Measurements from ENCODE around the gene PKLR.

PKLR gene

GRCh38 chr1:155324717-155325602 is 23.7 kb upstream of the PKLR start:
- H3K4me3 ChIP-seq (ENCODE audit: low read depth, low read length) = peak overlapping the region; percentile 81
- H2AFZ ChIP-seq (ENCODE audit: low read length, unreplicated experiment) = peak overlapping the region; percentile 50
- peaks cover 29% of the 10 kb centered on the region for H3K4me1 ChIP-seq (ENCODE audit: control insufficient read depth, insufficient read depth, low read length, unreplicated experiment)
- peaks cover 7% of the 10 kb centered on the region; the same call in 1 of the 2 replicates for H3K36me3 ChIP-seq (ENCODE audit: insufficient read depth, low read length)
- no peaks in the 10 kb centered on the region for H3K27me3 ChIP-seq (ENCODE audit: insufficient read depth, low read length)
- peaks cover 41% of the 10 kb centered on the region for H3K79me2 ChIP-seq (ENCODE audit: control insufficient read depth, insufficient read depth, low read length, unreplicated experiment)
- H3K27ac ChIP-seq (ENCODE audit: low read depth, low read length) = peak overlapping the region; percentile 7; the same call in 1 of the 2 replicates

- peak overlapping the region; percentile 50 for H2AFZ ChIP-seq (ENCODE audit: low read length, unreplicated experiment)
- peaks cover 41% of the 10 kb centered on the region for H3K79me2 ChIP-seq (ENCODE audit: control insufficient read depth, insufficient read depth, low read length, unreplicated experiment)
- peak overlapping the region; percentile 81 for H3K4me3 ChIP-seq (ENCODE audit: low read depth, low read length)
- peak overlapping the region; percentile 89 for H3K27ac ChIP-seq (ENCODE audit: low read depth, low read length)
- H3K27me3 ChIP-seq (ENCODE audit: insufficient read depth, low read length) = no peaks in the 10 kb centered on the region
- H3K4me1 ChIP-seq (ENCODE audit: control insufficient read depth, insufficient read depth, low read length, unreplicated experiment) = peaks cover 29% of the 10 kb centered on the region
- H3K36me3 ChIP-seq (ENCODE audit: insufficient read depth, low read length) = peaks cover 13% of the 10 kb centered on the region; the same call in 1 of the 2 replicates
Observed at GRCh38 chr1:155324037-155324716, 22.9 kb upstream of the PKLR start.

- Histone ChIP-seq H3K36me3 (ENCODE audit: insufficient read depth, low read length) (peaks cover 16% of the 10 kb centered on the region; the same call in 1 of the 2 replicates), H3K79me2 (ENCODE audit: control insufficient read depth, insufficient read depth, low read length, unreplicated experiment) (peaks cover 41% of the 10 kb centered on the region), H2AFZ (ENCODE audit: low read length, unreplicated experiment) (peak overlapping the region; percentile 16), H3K27ac (ENCODE audit: low read depth, low read length) (peak overlapping the region; percentile 89), H3K27me3 (ENCODE audit: insufficient read depth, low read length) (no peaks in the 10 kb centered on the region), H3K4me3 (ENCODE audit: low read depth, low read length) (peak overlapping the region; percentile 81), H3K4me1 (ENCODE audit: control insufficient read depth, insufficient read depth, low read length, unreplicated experiment) (peaks cover 29% of the 10 kb centered on the region)
Observed at GRCh38 chr1:155323729-155324036, 22.4 kb upstream of the PKLR start.

- H3K36me3 ChIP-seq (ENCODE audit: insufficient read depth, low read length) = peaks cover 16% of the 10 kb centered on the region; the same call in 1 of the 2 replicates
- peak overlapping the region; percentile 81 for H3K4me3 ChIP-seq (ENCODE audit: low read depth, low read length)
- H3K27ac ChIP-seq (ENCODE audit: low read depth, low read length) = peak overlapping the region; percentile 89
- H3K79me2 ChIP-seq (ENCODE audit: control insufficient read depth, insufficient read depth, low read length, unreplicated experiment) = peaks cover 41% of the 10 kb centered on the region
- peaks cover 29% of the 10 kb centered on the region for H3K4me1 ChIP-seq (ENCODE audit: control insufficient read depth, insufficient read depth, low read length, unreplicated experiment)
- H3K27me3 ChIP-seq (ENCODE audit: insufficient read depth, low read length) = no peaks in the 10 kb centered on the region
- no peak overlapping the region for H2AFZ ChIP-seq (ENCODE audit: low read length, unreplicated experiment)
Observed at GRCh38 chr1:155322953-155323728, 21.9 kb upstream of the PKLR start.

GRCh38 chr1:155322571-155322952 is 21.3 kb upstream of the PKLR start:
- H3K27me3 ChIP-seq (ENCODE audit: insufficient read depth, low read length) = no peaks in the 10 kb centered on the region
- H3K79me2 ChIP-seq (ENCODE audit: control insufficient read depth, insufficient read depth, low read length, unreplicated experiment) = peaks cover 41% of the 10 kb centered on the region
- peaks cover 29% of the 10 kb centered on the region for H3K4me1 ChIP-seq (ENCODE audit: control insufficient read depth, insufficient read depth, low read length, unreplicated experiment)
- H3K4me3 ChIP-seq (ENCODE audit: low read depth, low read length) = peak overlapping the region; percentile 81
- peaks cover 16% of the 10 kb centered on the region; the same call in 1 of the 2 replicates for H3K36me3 ChIP-seq (ENCODE audit: insufficient read depth, low read length)
- H3K27ac ChIP-seq (ENCODE audit: low read depth, low read length) = peak overlapping the region; percentile 89
- no peak overlapping the region for H2AFZ ChIP-seq (ENCODE audit: low read length, unreplicated experiment)

GRCh38 chr1:155321639-155322503 is 20.6 kb upstream of the PKLR start:
- Histone ChIP-seq H3K4me1 (ENCODE audit: control insufficient read depth, insufficient read depth, low read length, unreplicated experiment) (peaks cover 29% of the 10 kb centered on the region), H3K36me3 (ENCODE audit: insufficient read depth, low read length) (peaks cover 9% of the 10 kb centered on the region; the same call in 1 of the 2 replicates), H3K79me2 (ENCODE audit: control insufficient read depth, insufficient read depth, low read length, unreplicated experiment) (peaks cover 37% of the 10 kb centered on the region), H3K27ac (ENCODE audit: low read depth, low read length) (peak overlapping the region; percentile 89), H3K4me3 (ENCODE audit: low read depth, low read length) (peak overlapping the region; percentile 81), H3K27me3 (ENCODE audit: insufficient read depth, low read length) (no peaks in the 10 kb centered on the region), H2AFZ (ENCODE audit: low read length, unreplicated experiment) (no peak overlapping the region)

- peaks cover 30% of the 10 kb centered on the region for H3K79me2 ChIP-seq (ENCODE audit: control insufficient read depth, insufficient read depth, low read length, unreplicated experiment)
Observed at GRCh38 chr1:155320661-155321617, 19.7 kb upstream of the PKLR start, which contains the start of gene RUSC1. TSS of gene RUSC1 (plus strand) at chr1:155320894. CDS start at chr1:155321774, 880 bp downstream.

GRCh38 chr1:155320252-155320651 is 19.0 kb upstream of the PKLR start:
- peaks cover 24% of the 10 kb centered on the region for H3K79me2 ChIP-seq (ENCODE audit: control insufficient read depth, insufficient read depth, low read length, unreplicated experiment)
- H3K4me3 ChIP-seq (ENCODE audit: low read depth, low read length) = peak overlapping the region; percentile 81
- peaks cover 9% of the 10 kb centered on the region; the same call in 1 of the 2 replicates for H3K36me3 ChIP-seq (ENCODE audit: insufficient read depth, low read length)
- no peaks in the 10 kb centered on the region for H3K27me3 ChIP-seq (ENCODE audit: insufficient read depth, low read length)
- H2AFZ ChIP-seq (ENCODE audit: low read length, unreplicated experiment) = no peak overlapping the region
- H3K27ac ChIP-seq (ENCODE audit: low read depth, low read length) = no peak overlapping the region
- peaks cover 24% of the 10 kb centered on the region for H3K4me1 ChIP-seq (ENCODE audit: control insufficient read depth, insufficient read depth, low read length, unreplicated experiment)

More at GRCh38 chr1:155320661-155321617, 19.7 kb upstream of the PKLR start, which contains the start of gene RUSC1:
- peaks cover 9% of the 10 kb centered on the region; the same call in 1 of the 2 replicates for H3K36me3 ChIP-seq (ENCODE audit: insufficient read depth, low read length)
- peaks cover 24% of the 10 kb centered on the region for H3K4me1 ChIP-seq (ENCODE audit: control insufficient read depth, insufficient read depth, low read length, unreplicated experiment)
- H3K4me3 ChIP-seq (ENCODE audit: low read depth, low read length) = peak within 1 kb of the TSS; percentile 81
- no peaks in the 10 kb centered on the region for H3K27me3 ChIP-seq (ENCODE audit: insufficient read depth, low read length)
- no peak within 1 kb of the TSS for H2AFZ ChIP-seq (ENCODE audit: low read length, unreplicated experiment)
- no peak within 1 kb of the TSS for H3K27ac ChIP-seq (ENCODE audit: low read depth, low read length)

- Histone ChIP-seq H3K27me3 (ENCODE audit: insufficient read depth, low read length) (no peaks in the 10 kb centered on the region), H3K4me1 (ENCODE audit: control insufficient read depth, insufficient read depth, low read length, unreplicated experiment) (peaks cover 24% of the 10 kb centered on the region), H3K4me3 (ENCODE audit: low read depth, low read length) (no peak overlapping the region), H3K79me2 (ENCODE audit: control insufficient read depth, insufficient read depth, low read length, unreplicated experiment) (peaks cover 17% of the 10 kb centered on the region), H2AFZ (ENCODE audit: low read length, unreplicated experiment) (no peak overlapping the region), H3K36me3 (ENCODE audit: insufficient read depth, low read length) (peaks cover 9% of the 10 kb centered on the region; the same call in 1 of the 2 replicates), H3K27ac (ENCODE audit: low read depth, low read length) (no peak overlapping the region)
Observed at GRCh38 chr1:155319536-155319935, 18.3 kb upstream of the PKLR start.

All from ACC112 (cell line).